NCI-H510A treated with DMSO at 0.1 percent for 48 hours (cell line): ENCODE data around the gene ATP5F1D.
"Not testable (repeated sequence)": the region's sequence is repeated elsewhere in the genome, so short reads cannot be mapped to it uniquely, and the experiment has no call there.

ENCODE experiments used
- DNase-seq: peaks from one replicate; lab custom pipeline; 2025; lab: John Stamatoyannopoulos, UW

The ATP5F1D gene

DNA sequence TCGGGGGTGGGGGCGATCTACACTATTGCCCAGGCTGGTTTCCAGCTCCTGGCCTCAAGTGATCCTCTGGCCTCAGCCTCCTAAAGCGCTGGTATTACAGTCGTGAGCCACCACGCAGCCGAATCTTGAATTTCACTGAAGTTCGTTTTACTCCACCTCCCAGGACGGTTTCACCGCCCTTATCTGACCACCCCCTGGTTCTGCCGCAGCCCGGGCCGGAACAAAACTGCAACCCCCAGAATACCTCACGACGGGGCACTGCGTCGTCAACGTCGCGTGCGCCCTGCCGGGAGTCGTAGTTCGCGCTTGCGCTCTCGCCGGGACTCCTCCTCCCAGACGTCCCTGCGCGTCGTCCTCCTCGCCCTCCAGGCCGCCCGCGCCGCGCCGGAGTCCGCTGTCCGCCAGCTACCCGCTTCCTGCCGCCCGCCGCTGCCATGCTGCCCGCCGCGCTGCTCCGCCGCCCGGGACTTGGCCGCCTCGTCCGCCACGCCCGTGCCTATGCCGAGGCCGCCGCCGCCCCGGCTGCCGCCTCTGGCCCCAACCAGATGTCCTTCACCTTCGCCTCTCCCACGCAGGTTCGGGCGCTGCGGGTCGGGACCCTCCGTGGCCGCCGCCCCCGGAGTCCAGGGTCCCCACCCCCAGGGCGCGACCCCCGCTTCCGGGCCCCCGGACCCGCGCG lies at the start of gene ATP5F1D:
TSS of gene ATP5F1D (plus strand) at position 335 of the 679 bp plus-strand sequence. CDS start at position 435, 100 bp downstream.
- DNase-seq, result peak; percentile 76

GRCh38 chr19:1199531-1199930 lies 42.0 kb upstream of the ATP5F1D start:
- no peak for DNase-seq

DNA sequence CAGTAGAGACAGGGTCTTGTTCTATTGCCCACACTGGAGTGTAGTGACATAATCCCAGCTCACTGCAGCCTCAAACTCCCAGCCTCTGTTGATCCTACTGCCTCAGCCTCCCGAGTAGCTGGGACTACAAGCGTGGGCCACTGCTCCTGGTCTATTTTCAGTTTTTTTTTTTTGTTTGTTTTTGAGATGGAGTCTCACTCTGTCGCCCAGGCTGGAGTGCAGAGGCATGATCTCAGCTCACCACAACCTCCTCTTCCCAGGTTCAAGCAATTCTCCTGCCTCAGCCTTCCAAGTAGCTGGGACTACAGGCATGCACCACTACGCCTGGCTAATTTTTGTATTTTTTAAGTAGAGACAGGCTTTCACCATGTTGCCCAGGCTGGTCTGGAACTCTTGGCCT lies 40.9 kb upstream of the ATP5F1D start:
- DNase-seq, result not testable (repeated sequence)

GRCh38 chr19:1205114-1206099 lies 36.1 kb upstream of the ATP5F1D start, which contains the start of gene STK11:
TSS of gene STK11 (plus strand) at chr19:1205778. CDS start at chr19:1206914, 1,136 bp downstream.
- DNase-seq, result peak; percentile 74

GRCh38 chr19:1206150-1206863 lies 35.2 kb upstream of the ATP5F1D start:
- no peak for DNase-seq

- no peak for DNase-seq
Measured at GRCh38 chr19:1206864-1207450, 34.6 kb upstream of the ATP5F1D start.

DNA sequence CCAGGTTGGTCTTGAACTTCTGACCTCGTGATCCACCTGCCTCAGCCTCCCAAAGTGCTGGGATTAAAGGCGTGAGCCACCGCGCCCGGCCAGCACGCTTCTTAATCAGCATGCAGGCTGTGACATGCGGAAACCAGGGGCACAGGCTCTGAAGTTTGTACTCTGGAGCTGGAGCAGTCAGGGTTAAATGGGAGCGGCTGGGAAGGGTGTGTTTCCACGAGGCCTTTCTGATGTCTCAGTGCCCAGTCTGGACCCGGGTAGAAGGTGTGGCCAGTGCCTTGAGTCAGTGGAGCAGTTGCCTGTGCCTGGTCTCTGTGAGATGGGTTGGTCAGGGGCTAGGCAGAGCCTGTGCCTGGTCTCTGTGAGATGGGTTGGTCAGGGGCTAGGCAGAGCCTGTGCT lies 32.7 kb upstream of the ATP5F1D start:
- DNase-seq, result not testable (repeated sequence)

GRCh38 chr19:1210227-1210538 lies 31.4 kb upstream of the ATP5F1D start:
- DNase-seq, result no peak

DNA sequence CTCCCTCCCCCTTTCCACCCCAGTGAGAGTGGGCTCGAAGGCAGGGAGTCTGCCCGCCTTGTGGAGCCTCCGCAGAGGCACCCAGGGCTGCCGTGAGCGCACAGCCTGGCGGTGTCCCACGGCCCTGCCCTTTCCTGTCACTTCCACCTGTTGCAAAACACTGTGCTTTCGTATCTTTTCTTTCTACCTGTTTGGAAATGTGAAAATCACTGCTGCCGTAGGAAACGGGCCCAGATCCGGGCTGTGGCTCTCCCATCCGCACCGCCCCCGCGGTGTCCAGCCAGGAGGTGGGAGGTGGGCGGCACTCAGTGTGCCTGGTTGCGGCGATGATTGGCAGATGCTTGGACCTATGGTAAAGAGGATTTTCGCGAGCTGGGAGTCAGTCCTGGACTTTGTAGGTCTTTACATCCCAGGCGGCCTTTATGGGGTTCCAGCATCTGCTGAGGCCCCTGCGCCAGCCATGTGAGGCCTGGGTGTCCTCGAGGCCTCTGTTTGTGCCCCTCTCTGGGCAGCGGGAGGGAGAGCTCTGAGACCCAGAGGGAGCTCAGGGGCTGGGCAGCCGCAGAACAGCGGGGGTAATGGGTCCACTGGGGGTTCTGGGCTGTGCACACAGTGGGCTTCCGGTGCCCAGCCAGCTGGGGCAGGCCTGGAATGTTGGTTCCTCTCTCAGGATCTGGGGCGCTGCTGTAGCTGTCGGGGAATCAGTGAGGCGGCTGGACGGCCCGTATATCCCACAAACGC lies 29.9 kb upstream of the ATP5F1D start:
- DNase-seq, result no peak

- DNase-seq, result peak; percentile 75
Measured at GRCh38 chr19:1213391-1214286, 27.9 kb upstream of the ATP5F1D start.

DNA sequence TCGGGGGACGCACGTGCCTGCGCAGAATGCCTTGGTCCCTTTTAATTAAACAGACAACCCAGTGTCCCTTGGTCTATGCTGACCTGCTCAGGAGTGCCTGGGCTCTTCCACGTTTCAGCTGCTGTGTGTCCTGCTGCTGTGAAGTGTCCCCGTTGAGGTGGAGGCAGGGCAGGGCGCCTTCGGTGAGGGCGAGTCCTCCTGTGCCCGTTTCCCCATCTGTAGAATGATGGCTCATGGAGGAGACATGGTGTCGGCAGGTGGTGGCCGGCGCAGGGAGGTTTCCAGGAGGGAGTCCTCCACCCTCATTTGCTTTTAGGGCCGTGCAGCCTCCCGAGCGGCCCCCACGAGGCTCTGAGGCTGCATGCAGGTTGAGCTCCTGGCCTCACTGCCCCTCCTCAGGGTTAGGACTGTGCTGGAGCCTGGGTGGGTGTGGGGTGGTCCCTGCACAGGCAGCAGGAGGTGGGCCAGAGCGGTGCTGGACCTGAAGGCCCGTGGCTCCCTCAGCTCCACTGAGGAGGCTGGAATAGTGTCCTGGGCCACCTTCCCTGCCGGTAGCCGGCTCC lies 27.2 kb upstream of the ATP5F1D start:
- DNase-seq, result no peak

- no peak for DNase-seq
Measured at GRCh38 chr19:1214862-1215731, 26.5 kb upstream of the ATP5F1D start.

DNA sequence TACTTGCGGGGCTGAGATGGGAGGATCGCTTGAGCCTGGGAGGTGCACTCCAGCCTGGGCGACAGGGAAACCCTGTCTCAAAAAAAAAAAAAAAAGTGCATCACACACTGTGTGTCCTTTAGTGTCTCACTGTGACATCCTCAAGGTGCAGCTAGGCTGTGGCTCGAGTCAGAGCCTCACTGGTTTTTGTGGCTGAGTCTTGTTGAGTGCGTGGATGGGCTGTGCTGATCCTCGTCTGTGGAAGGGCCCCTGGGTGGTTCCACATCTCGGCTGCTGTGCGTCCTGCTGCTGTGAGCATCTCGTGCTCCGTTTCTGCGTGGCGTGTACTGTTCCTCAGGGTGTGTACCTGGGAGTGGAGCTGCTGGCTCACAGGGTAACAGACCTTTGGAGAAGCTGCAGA lies 24.8 kb upstream of the ATP5F1D start:
- no peak for DNase-seq

- DNase-seq, result no peak
Measured at GRCh38 chr19:1217366-1217765, 24.2 kb upstream of the ATP5F1D start.

DNA sequence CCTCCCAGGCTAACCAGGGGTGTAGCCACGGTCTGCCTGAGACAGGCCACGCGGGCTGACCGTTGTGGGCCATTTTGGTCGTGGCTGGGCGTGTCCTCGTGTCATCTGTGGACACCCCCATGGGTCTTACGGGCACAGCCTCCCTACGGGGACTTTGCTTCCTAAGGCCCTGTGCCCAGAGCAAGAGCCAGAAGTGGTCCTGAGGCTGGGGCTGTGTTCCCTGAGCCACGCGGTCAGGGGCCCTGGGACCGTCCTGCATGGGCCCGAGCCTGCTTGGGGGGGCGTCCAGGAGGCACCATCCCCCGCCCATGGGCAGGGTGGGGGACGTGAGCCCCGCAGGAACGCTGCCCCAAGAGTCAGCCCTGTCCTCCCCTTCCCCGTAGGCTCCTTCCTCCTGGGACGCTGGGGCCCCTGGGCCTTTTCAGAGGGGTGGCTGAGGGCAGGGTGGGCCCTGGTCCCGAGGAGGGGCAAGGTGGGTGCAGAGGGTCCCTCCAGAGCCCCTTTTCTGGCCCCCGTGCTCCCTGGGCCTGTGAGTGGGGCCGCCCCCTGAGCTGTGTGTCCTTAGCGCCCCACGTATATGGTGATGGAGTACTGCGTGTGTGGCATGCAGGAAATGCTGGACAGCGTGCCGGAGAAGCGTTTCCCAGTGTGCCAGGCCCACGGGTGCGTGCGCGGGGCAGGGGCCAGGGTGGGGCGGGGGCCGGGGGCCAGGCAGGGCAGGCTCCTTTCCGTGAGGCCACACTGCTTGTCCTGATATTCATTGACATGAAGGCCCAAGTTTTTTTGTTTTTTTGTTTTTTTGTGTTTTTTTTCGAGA lies 22.6 kb upstream of the ATP5F1D start:
- DNase-seq, result no peak

DNA sequence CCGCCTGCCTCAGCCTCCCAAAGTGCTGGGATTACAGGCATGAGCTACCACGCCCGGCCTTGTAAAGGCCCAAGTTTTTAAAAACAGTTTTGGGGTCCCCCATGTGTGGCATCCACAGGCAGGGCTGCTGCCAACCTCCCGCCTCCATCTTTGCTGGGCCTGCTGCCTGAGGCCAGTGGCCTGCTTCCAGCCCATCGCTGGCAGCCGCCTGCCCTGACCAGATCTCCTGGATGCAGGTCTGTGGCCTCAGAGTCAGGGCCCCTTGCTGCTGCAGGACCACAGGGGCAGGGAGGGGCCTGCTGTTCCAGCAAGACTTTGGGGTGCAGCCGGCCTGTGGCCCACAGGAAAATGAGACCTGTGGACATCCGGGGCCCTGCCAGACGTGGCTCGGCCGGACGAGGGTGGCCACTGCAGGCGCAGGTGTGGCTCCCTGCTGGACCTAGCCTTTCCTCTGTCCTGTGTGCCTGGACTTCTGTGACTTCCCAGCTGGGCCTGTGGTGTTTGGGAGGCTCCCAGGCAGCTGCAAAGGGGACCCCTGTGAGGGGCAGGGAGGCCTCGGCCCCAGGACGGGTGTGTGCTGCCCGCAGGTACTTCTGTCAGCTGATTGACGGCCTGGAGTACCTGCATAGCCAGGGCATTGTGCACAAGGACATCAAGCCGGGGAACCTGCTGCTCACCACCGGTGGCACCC lies 21.6 kb upstream of the ATP5F1D start:
- no peak for DNase-seq

GRCh38 chr19:1220477-1220930 lies 21.0 kb upstream of the ATP5F1D start:
- no peak for DNase-seq
